Vagina (tissue), 2 donors: ENCODE results near the gene OR7D4.

Source experiments
- POLR2A ChIP-seq, 2 donors: fragments of 450-650 bp; IDR thresholded peaks; one replicate each; pipeline ENCODE4 v1.6.1; 2017; ENCODE audit warnings: antibody characterized with exemption in 2 of 2, mild to moderate bottlenecking in 2 of 2, moderate library complexity in 2 of 2
- TF ChIP-seq, protein P1 (sequence below), 3 experiments: fragments of 450-650 bp in 2 of 3; fragments of 200-600 bp in 1 of 3; sonication (generic) in 1 of 3; IDR thresholded peaks; one replicate each; pipeline ENCODE4 v1.5.1; 2017 to 2019; ENCODE audit warnings: antibody characterized with exemption in 3 of 3, mild to moderate bottlenecking in 2 of 3, moderate library complexity in 2 of 3

GRCh38 chr19:9183000-9183399 lies 36.4 kb downstream of the OR7D4 start:
- no peak for TF ChIP-seq POLR2A (IDR thresholded peaks at IDR 0.05)
- TF ChIP-seq, protein P1, sequence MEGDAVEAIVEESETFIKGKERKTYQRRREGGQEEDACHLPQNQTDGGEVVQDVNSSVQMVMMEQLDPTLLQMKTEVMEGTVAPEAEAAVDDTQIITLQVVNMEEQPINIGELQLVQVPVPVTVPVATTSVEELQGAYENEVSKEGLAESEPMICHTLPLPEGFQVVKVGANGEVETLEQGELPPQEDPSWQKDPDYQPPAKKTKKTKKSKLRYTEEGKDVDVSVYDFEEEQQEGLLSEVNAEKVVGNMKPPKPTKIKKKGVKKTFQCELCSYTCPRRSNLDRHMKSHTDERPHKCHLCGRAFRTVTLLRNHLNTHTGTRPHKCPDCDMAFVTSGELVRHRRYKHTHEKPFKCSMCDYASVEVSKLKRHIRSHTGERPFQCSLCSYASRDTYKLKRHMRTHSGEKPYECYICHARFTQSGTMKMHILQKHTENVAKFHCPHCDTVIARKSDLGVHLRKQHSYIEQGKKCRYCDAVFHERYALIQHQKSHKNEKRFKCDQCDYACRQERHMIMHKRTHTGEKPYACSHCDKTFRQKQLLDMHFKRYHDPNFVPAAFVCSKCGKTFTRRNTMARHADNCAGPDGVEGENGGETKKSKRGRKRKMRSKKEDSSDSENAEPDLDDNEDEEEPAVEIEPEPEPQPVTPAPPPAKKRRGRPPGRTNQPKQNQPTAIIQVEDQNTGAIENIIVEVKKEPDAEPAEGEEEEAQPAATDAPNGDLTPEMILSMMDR (IDR thresholded peaks at IDR 0.05), result no peak
